DOHH2 (cell line): Measurements from ENCODE around the gene CCNI2.

ENCODE experiments used
- CTCF ChIP-seq: fragments of 200-600 bp; sonication (generic); IDR thresholded peaks from one replicate; pipeline ENCODE4 v1.5.1; 2014; ENCODE audit warnings: antibody characterized with exemption, mild to moderate bottlenecking, low read depth, low read length; ENCODE audit not compliant: poor library complexity, severe bottlenecking
- EZH2phosphoT487 ChIP-seq: fragments of 200-600 bp; sonication (generic); IDR thresholded peaks from 2 replicates; pipeline ENCODE4 v1.6.1; 2017; ENCODE audit warnings: borderline replicate concordance, mild to moderate bottlenecking, antibody characterized with exemption, low read length, moderate library complexity, mixed read lengths

GRCh38 chr5:132774406-132774805, 27.2 kb downstream of the CCNI2 start:
- TF ChIP-seq CTCF, result no peak
- TF ChIP-seq EZH2phosphoT487, result no peak
